Muscle of leg (tissue), 11 donors: ENCODE measurements around the gene RAD51D. TPM values are rescaled to one million over a fixed set of nuclear protein-coding genes. Genes with fewer than 3 reads are reported as not detected.
"Not testable (repeated sequence)": the region's sequence is repeated elsewhere in the genome, so short reads cannot be mapped to it uniquely, and the experiment has no call there.

Experiments
- DNase-seq: peaks from one replicate; pipeline ENCODE4 v3.0.0; 2013
- H3K27ac ChIP-seq: one replicate; pipeline ENCODE4 v1.5.1; 2013; ENCODE audit warnings: mild to moderate bottlenecking, low read length, control low read depth
- H3K27me3 ChIP-seq: one replicate; pipeline ENCODE4 v1.6.1; 2013; ENCODE audit warnings: low read length; ENCODE audit not compliant: control insufficient read depth, insufficient read depth
- H3K36me3 ChIP-seq: one replicate; pipeline ENCODE4 v1.6.1; 2013; ENCODE audit warnings: low read length; ENCODE audit not compliant: control insufficient read depth, insufficient read depth
- H3K4me1 ChIP-seq: one replicate; pipeline ENCODE4 v1.6.1; 2013; ENCODE audit warnings: low read length; ENCODE audit not compliant: control insufficient read depth, insufficient read depth
- H3K4me3 ChIP-seq: one replicate; pipeline ENCODE4 v1.5.1; 2013; ENCODE audit warnings: low read length, control low read depth
- H3K9me3 ChIP-seq: replicated peaks from 2 replicates; pipeline ENCODE4 v1.6.1; 2013; ENCODE audit warnings: low read depth, low read length; ENCODE audit not compliant: control insufficient read depth
- WGBS: methylation state at CpG from one replicate; pipeline ENCODE4 v1.1.5; 2013; ENCODE audit warnings: missing lambda C conversion rate; ENCODE audit not compliant: insufficient coverage; 5-methylcytosine and 5-hydroxymethylcytosine counted together
- polyA plus RNA-seq, 8 donors: library from polyadenylated mRNA; unstranded; fragments of 120-200 nt; gene quantifications; one replicate each; pipeline versions ENCODE4 v1.2.1 to v1.2.3, GENCODE V29; 2013; ENCODE audit warnings: inconsistent platforms in 1 of 8, low replicate concordance in 1 of 8; ENCODE audit not compliant: insufficient read length in 8 of 8, insufficient read depth in 1 of 8
- total RNA-seq: library from RNA; stranded (reverse); fragments of 120-200 nt; gene quantifications from one replicate; pipeline ENCODE4 v1.2.4, GENCODE V29; 2013

The RAD51D gene
- total and polyA plus RNA-seq, 9 donors = 4.2 to 8.2 (median 6.5) TPM

GRCh38 chr17:35097776-35098175, 21.9 kb downstream of the RAD51D start:
- H3K36me3 ChIP-seq = peaks cover 18% of the 10 kb centered on the region
- H3K27ac ChIP-seq = no peak overlapping the region
- H3K4me3 ChIP-seq = no peak overlapping the region
- no peaks in the 10 kb centered on the region for H3K9me3 ChIP-seq
- no peaks in the 10 kb centered on the region for H3K27me3 ChIP-seq
- 100% methylated on average over 1 of the region's 2 CpGs for WGBS
- no peaks in the 10 kb centered on the region for H3K4me1 ChIP-seq
- no peak for DNase-seq

DNA sequence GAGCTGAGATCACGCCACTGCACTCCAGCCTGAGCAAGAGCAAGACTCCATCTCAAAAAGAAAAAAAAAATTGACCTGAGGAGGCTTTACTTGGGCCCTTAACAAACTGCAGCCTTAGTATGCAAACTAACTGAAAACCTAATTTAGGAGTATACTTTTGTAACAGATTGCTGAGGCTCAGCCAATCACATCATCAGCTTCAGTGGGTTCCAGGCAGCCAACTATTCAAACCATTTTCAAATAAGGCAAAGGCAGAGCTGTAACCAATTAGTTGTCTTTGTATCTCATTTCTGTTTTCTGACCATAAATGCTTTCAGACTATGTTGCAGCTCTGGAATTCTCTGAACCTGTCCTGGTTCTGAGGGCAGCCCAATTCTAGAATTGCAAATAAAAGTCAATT, 23.9 kb downstream of the RAD51D start:
- peaks cover 12% of the 10 kb centered on the region for H3K36me3 ChIP-seq
- no peaks in the 10 kb centered on the region for H3K4me1 ChIP-seq
- DNase-seq = no peak
- no peak overlapping the region for H3K4me3 ChIP-seq
- no peak overlapping the region for H3K27ac ChIP-seq
- no peaks in the 10 kb centered on the region for H3K9me3 ChIP-seq
- no CpG with 5 or more reads among the region's 1 CpG for WGBS
- H3K27me3 ChIP-seq = no peaks in the 10 kb centered on the region

GRCh38 chr17:35094902-35095301, 24.8 kb downstream of the RAD51D start:
- Histone ChIP-seq H3K4me3 (no peak overlapping the region), H3K27ac (no peak overlapping the region), H3K9me3 (no peaks in the 10 kb centered on the region), H3K4me1 (no peaks in the 10 kb centered on the region), H3K27me3 (no peaks in the 10 kb centered on the region), H3K36me3 (peaks cover 6% of the 10 kb centered on the region)
- WGBS = no CpG with 5 or more reads among the region's 2 CpGs
- DNase-seq = no peak

GRCh38 chr17:35090707-35091106, 29.0 kb downstream of the RAD51D start:
- 95% methylated on average over 5 of the region's 11 CpGs for WGBS
- H3K4me3 ChIP-seq, H3K27ac ChIP-seq, DNase-seq, H3K9me3 ChIP-seq, H3K36me3 ChIP-seq, H3K27me3 ChIP-seq: not testable (repeated sequence)
- H3K4me1 ChIP-seq = peaks cover 13% of the 10 kb centered on the region

- H3K27me3 ChIP-seq = no peaks in the 10 kb centered on the region
- peaks cover 13% of the 10 kb centered on the region for H3K4me1 ChIP-seq
- H3K36me3 ChIP-seq = no peaks in the 10 kb centered on the region
- peak overlapping the region; percentile 41 for H3K4me3 ChIP-seq
- 24% methylated on average over 10 of the region's 22 CpGs for WGBS
- no peak overlapping the region for H3K27ac ChIP-seq
- peak; percentile 37 for DNase-seq
- H3K9me3 ChIP-seq = no peaks in the 10 kb centered on the region
These were observed 29.9 kb downstream of the RAD51D start for GRCh38 chr17:35089586-35090296.

GRCh38 chr17:35088881-35089585, 30.6 kb downstream of the RAD51D start:
- Histone ChIP-seq H3K36me3 (no peaks in the 10 kb centered on the region), H3K9me3 (no peaks in the 10 kb centered on the region), H3K27ac (peak overlapping the region; percentile 69), H3K4me1 (peaks cover 13% of the 10 kb centered on the region), H3K27me3 (no peaks in the 10 kb centered on the region), H3K4me3 (peak overlapping the region; percentile 82)
- under 1% methylated on average over 63 of the region's 80 CpGs for WGBS
- peak; percentile 94 for DNase-seq

- DNase-seq = peak; percentile 64
- H3K9me3 ChIP-seq = no peaks in the 10 kb centered on the region
- no peaks in the 10 kb centered on the region for H3K36me3 ChIP-seq
- peak overlapping the region; percentile 82 for H3K4me3 ChIP-seq
- 0% methylated on average over 8 of the region's 26 CpGs for WGBS
- peaks cover 13% of the 10 kb centered on the region for H3K4me1 ChIP-seq
- H3K27ac ChIP-seq = peak overlapping the region; percentile 69
- no peaks in the 10 kb centered on the region for H3K27me3 ChIP-seq
These were observed 31.2 kb downstream of the RAD51D start for GRCh38 chr17:35088356-35088880.

DNA sequence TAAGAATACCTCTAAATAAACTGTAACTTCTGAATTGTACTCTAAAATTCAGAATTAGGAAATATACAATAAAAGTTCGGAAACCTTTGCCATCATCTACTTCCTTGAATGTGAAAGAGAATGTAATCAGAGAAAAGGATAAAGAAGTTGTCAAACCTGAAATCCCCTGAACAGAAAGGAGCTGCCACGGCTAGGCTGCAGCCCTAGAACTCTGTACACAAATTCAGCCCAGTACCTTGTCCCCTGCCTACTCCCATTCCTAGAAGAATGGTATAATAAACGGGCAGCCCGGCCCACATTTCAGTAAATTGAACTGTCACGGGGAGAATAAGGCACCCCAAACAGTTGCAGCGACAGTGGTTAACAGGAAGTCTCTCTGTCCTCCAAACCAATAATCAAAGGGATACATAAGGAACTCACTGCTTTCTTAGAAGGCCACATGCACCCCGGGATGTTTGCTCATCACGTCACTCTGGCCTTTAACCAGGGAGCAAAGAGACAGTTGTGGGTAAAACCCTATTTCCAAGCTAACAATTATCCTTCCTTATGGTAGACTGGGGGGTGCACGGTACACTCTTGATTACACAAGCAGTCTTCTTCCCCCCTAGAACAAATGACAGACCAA, 31.8 kb downstream of the RAD51D start:
- Histone ChIP-seq H3K27me3 (no peaks in the 10 kb centered on the region), H3K4me1 (peaks cover 13% of the 10 kb centered on the region), H3K27ac (peak overlapping the region; percentile 69), H3K4me3 (peak overlapping the region; percentile 82), H3K9me3 (no peaks in the 10 kb centered on the region), H3K36me3 (no peaks in the 10 kb centered on the region)
- WGBS = no CpG with 5 or more reads among the region's 9 CpGs
- DNase-seq = peak; percentile 39

GRCh38 chr17:35086931-35087573, 32.6 kb downstream of the RAD51D start:
- Histone ChIP-seq H3K27me3 (no peaks in the 10 kb centered on the region), H3K36me3 (no peaks in the 10 kb centered on the region), H3K4me3 (no peak overlapping the region), H3K4me1 (peaks cover 13% of the 10 kb centered on the region), H3K27ac (no peak overlapping the region), H3K9me3 (no peaks in the 10 kb centered on the region)
- no peak for DNase-seq
- 100% methylated on average over 2 of the region's 8 CpGs for WGBS

DNA sequence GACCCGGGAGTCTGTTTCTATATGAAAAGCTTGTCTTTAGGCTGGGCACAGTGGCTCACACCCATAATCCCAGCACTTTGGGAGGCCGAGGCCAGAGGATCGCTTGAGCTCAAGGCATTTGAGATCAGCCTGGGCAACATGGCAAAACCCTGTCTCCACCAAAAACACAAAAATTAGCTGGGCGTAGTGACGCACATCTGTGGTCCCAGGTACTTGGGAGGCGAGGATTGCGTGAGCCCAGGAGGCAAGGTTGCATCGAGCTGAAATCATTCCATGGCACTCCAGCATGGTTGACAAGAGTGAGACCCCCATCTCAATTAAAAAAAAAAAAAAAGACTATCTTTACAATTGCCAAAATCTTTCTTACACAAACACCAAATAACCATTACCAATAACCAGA, 33.5 kb downstream of the RAD51D start:
- no peak for DNase-seq
- Histone ChIP-seq H3K4me3 (no peak overlapping the region), H3K27ac (no peak overlapping the region), H3K36me3 (no peaks in the 10 kb centered on the region), H3K9me3 (no peaks in the 10 kb centered on the region), H3K27me3 (no peaks in the 10 kb centered on the region), H3K4me1 (peaks cover 13% of the 10 kb centered on the region)
- WGBS = 96% methylated on average over 7 of the region's 8 CpGs
